NCI-H146 treated with DMSO at 0.1 percent for 48 hours (cell line): ENCODE results near the gene ZNF492.
"Not testable (repeated sequence)": the region's sequence is repeated elsewhere in the genome, so short reads cannot be mapped to it uniquely, and the experiment has no call there.

Source experiments
- DNase-seq: peaks from one replicate; lab custom pipeline; 2025; ENCODE audit not compliant: unreplicated experiment; lab: John Stamatoyannopoulos, UW

The ZNF492 gene

DNA sequence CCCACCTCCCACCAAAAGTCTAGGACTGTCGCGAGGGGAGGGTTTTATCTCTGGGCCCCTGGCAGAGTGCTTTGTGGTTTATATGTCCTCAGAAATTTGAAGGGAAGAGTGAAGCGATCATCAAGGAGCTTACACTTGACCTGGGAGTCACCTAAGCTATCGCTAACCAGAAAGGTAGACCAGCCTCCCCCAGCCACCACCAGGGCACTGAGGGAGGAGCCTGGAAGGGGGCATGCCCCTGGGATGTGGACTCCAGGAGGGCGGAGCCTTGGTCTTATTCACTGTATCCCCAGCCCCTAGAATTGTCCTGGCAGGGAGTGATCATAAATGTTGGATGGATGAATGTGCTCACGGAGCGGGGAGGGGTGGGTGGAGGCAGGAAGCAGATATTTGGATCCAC, 16.9 kb upstream of the ZNF492 start:
- not testable (repeated sequence) for DNase-seq

DNA sequence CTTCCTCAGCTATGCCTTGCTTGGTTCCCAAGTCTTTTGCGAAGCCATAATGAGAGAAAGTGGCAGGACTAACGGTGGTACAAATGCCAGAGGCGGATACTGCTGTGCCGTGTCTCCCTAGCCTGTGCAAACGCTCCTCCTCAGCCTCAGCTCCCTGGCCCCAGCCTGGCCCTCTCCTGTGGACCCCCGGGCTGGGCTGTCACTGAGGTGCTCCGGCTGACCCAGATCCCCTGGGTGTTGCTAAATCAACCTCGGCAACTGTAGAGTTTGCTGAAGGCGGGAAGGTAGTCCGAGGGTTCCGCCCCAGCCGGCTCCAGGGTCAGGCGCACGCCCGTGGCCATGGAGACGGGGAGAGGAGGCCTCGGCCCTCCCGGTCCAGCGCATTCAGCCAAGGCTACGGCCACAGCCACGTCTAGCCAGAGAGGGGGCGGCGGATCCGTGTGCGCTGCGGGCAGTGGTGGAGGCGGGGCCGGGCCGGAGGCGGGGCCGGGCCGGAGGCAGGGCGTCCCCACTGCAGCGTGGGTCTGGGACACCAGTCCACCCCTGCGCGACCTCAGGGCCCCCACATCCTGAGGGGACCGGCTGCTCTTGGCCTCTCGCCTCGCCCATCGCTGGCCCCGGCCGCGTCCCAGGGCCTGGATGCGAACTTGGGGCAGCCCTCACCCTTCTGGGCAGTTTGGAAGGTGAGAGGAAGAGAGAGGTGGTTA, 16.4 kb upstream of the ZNF492 start:
- no peak for DNase-seq

DNA sequence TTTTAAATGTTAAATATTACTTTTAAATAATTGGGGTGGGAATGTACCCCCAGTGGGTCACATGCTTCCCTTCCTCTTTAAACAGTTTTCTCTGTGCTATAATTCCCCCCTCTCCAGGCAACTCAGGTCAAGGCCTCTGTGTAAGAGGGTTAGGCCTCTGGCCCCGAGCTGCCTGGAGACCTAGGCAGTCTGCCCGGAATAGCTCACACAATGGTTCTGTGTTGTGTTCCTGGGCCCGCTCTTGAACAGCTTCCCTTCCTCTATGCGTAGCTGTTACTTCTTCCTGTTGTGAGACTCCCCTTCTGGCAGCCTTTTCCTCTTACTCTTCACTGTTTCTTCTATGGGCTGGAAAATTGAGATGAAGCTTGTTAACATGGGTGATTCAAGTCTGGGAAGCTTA, 14.8 kb upstream of the ZNF492 start:
- DNase-seq: no peak

DNA sequence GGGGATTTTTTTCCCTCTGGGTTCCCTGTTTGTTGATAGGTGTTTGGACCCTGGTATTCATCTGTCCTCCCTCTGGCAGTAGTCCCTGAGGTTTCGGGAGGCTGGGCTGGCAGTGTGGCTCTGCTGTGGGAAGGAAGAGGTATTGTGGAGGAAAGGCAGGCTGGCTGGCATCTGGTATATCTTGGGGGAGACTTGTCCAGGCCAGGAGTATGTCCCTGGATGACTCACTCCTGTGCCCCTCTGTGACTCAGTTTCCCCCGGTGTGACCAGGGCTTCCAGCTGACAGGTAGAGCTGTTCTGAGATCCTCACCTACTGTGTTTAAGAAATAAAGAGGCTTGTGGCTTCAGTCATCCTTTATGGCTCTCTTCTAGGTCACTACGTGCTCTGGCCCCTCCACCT, 14.2 kb upstream of the ZNF492 start:
- no peak for DNase-seq

DNA sequence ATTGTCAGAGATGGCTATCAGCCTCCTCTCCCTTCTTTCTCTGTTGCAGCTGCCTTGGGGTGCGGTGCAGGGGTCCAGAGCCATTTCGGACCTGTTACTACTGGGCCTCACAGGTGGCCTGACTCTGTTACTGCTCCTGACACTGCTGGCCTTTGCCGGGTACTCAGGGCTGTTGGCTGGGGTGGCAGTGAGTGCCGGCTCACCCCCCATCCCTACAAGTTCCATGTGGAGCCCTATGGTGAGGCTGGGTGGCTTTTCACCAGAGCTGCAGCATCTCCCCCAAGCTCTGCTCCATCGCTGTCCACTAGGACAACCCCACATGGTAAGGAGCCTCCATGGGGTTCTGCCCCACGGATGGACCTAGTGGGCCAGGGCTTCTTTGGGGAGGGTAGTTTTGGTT, 13.7 kb upstream of the ZNF492 start:
- DNase-seq: no peak

DNA sequence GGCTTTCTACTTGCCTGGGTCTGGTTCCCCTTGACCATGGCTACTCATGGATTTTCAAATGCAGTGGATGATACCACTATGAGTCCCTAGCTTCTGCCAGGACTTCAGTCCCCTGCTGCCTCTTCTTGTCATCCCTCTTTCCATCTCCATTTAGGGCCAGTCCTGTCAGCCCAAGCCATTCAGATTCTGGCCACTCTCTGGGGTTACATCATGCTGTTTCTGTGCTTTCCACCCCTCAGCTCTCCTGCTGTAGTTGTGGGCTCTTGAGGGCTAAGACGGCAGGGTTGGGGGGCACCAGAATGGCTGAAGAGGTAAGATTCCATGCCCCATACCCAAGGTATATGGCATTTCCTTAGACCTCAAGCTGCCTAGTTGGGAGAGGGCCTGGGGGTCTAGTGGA, 13.2 kb upstream of the ZNF492 start:
- DNase-seq: no peak

DNA sequence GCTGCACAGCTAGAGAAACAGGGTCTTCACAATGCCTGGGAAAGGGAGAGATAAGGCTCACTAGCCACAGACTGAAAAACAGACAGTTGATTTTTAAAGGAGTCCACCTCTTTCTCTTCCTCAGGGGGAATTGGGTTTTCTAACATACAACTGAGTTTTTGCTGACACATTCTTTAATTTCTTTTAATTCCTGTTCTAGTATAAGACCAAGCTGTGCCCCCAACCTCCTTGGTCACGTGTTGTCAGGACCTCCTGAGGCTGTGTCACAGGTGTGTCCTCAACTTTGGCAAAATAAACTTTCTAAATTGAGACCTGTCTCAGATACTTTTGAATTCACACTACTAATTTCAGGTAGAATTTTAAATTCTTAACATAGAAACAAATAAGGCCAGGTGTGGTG, 12.1 kb upstream of the ZNF492 start:
- no peak for DNase-seq

DNA sequence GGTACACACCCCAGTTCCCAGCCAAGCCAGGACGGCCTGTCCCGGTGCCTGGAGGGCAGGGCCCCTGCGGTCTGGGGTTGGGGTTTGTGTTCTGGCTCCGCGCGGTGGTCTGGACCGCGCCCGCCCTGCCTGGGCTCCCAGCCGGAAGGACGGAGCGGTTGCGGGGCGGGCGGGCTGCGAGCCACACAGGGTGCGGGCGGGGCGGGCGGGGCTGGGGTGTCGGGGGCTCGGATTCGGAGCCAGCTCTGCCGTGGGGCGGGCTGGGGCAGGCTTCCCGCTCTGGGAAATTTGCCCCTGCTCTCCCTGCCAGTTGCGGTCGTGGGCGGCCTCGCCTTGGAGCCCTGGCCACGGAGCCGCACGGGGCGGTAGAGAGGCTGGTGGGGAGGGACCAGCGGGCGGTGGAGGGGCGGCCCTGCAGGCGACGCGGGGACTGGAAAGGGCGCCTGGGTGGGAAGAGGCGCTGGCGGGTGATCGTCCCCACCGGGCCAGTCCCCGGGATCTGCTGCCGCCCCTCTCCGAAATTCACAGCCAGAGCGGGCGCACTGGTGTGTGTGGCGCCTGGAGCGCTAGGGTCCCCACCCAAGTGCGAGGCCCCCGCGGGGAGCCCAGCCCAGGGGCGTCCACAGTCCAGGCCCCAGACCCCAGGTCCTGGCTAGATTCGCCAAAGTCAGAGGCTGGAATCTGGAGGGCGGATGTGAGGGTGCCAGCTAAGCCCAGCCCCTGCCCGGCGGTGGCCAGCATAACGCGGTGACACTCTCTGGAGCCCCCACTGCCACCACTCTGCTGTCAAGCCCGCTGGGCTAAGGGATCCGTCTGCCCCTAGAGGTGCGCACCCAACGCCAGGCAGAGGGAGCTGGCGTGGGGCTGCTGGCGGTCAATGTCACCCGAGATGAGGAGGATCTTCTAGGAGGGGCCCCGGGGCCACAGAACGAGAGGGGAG, 11.0 kb upstream of the ZNF492 start:
- DNase-seq: no peak

DNA sequence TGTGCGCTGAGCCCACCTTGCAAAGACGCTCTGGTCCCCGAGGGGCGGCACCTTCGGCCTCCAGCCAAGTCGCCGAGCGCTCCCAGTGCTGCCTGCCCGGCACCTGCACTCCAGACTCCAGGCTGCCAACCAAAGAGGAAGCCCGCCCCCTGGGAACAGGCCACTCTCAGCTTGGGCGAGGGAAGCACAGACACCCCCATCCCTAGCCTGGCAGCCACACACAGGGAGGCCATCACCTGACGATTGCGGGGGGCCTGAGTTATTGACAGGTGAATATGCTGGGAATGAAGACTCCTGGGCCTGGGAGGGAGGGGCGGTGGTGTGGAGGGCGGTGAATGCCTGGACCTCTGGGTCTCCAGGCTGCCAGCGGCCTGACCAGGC, 10.3 kb upstream of the ZNF492 start:
- no peak for DNase-seq

DNA sequence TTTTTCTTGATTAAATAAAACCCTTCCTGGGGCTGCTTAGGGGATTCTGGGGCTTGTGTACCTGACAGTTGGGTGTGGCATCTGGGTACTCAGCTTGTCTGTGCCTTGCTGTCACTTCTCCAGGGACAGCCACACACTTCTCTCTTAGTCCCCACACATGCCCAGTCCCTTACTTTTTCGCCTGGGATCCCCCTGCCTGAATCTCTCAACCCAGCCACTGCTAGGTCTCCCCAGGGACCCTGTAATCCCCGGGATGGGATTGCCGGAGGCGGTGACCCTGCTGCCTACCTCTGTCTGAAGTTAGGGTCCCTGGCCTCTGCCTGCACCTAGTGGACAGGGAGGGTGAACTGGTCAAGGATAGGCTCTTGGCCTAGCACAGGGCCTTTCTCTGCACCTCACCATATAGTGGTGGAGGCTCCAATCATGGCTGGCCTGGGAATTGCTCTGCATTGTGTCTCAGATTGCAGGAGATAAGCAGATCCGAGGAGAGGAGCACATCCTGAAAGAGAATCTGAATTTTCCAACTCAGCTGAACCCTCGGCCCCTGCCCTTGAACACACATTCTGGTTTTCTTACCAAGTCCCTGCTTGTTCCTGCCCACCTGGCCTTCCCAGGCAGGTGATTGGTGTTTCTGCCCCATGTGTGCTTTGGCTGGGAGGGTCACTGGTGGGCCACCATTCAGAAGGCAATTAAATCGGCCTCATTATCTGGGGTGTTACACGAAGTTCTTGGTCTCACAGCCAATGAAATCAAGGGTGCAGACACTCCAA, 8.7 kb upstream of the ZNF492 start:
- no peak for DNase-seq

DNA sequence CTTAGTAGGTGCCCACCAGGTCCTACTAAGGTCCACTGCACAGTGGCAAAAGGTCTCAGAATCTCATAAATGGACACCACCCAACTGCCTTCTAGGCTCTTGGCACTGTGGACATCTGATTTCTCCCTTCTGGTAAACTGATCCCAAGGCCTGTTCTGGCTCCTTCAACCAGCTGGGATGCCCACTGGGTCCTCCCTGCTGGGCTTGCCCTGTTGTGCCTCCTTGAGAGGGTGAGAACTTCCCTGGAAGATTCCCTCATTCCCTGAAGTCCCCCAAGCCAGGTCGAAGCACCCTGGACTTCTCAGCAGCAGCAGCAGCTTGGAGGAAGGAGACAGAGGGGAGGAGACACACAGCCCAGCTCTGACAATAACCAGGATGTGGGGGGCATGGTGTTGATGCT, 6.6 kb upstream of the ZNF492 start:
- DNase-seq: no peak

DNA sequence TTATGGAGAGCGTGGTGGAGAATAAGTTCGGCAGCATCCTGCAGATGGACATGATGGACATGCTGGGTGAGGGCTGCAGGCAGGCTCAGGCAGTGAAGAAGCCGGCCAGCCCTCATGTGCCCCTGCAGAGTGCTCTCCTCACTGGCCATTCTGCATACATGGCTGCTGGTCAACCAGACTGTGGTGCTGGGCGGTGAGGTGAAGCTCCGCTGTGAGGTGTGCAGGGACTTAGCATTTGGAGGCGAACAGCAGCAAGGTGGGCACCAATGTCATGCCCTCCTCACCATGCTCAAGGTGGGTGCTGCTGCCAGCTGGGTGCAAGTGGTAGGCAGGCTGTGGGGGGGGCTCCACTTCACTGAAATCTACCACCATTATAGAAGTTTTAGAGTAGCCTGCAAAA, 5.7 kb upstream of the ZNF492 start:
- DNase-seq: no peak

DNA sequence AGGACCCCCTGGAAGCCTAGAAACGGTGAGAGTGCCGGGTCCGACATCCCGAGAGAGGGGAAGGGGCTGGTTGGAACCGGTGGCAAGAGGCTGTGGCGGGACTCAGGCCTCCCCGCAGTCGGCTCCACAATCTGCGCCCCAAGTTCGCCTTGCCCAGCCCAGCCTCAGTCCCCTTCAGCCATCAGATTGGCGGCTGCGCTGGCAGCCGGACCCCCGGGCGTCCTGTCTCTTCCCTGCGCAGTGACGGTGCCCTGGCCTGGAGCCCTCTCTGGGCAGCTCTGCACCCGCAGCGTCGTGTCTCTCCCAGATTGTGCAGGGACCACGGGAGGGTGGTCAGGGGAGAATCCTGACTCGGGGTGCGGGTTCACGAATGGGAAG, 315 bp downstream of the ZNF492 start:
- DNase-seq: no peak

DNA sequence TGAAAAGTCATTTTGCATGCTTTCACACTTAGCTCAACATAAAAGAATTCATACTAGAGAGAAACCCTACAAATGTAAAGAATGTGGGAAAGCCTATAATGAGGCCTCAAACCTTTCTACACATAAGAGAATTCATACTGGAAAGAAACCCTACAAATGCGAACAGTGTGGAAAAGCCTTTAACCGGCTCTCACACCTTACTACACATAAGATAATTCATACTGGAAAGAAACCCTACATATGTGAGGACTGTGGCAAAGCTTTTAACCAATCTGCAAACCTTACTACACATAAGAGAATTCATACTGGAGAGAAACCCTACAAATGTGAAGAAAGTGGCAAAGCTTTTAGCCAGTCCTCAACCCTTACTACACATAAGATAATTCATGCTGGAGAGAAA, 51.4 kb downstream of the ZNF492 start:
- DNase-seq: not testable (repeated sequence)

DNA sequence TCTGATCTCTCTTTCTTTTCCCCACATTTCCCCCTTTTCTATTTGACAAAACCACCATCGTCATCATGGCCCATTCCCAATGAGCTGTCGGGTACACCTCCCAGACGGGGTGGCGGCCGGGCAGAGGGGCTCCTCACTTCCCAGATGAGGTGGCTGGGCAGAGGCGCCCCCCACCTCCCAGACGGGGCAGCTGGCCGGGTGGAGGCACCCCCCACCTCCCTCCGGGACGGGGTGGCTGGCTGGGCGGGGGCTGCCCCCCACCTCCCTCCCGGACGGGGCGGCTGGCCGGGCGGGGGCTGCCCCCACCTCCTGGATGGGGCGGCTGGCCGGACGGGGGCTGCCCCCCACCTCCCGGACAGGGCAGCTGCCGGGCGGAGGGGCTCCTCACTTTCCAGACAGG, 68.5 kb downstream of the ZNF492 start:
- not testable (repeated sequence) for DNase-seq

DNA sequence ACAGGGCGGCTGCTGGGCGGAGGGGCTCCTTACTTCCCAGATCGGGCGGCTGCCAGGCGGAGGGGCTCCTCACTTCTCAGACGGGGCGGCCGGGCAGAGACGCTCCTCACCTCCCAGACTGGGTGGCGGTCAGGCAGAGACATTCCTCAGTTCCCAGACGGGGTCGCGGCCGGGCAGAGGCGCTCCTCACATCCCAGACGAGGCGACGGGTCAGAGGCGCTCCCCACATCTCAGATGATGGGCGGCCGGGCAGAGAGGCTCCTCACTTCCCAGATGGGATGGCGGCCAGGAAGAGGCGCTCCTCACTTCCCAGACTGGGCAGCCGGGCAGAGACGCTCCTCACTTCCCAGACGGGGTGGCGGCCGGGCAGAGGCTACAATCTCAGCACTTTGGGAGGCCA, 69.0 kb downstream of the ZNF492 start:
- DNase-seq: not testable (repeated sequence)

DNA sequence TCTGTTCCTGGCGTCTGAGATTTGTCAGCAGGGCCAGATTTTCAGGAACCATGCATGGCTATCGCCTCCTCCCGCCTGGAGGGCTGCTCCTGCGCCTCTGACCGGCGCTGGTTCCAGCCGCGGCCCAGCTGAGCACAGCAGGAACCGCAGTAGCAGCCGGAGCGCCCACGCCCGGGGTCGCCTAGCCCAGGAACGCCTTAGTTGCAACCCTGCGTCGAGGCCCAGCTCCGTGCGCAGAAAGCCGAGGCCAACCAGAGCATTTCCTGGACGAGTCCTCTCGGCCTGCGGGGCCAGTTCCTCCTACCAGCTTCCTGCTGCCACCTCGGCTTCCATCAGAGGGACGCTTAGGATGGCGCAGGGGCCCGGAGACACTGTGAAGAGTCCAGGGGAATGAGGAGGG, 74.9 kb downstream of the ZNF492 start:
- DNase-seq: no peak
